T-cell (primary cell): ENCODE results near the gene TDRD7. TPM values are rescaled to one million over a fixed set of nuclear protein-coding genes. Genes with fewer than 3 reads are reported as not detected.

Experiments
- ATAC-seq, 4 experiments: fragments of 200-7000 bp in 3 of 4; fragments of 150-1000 bp in 1 of 4; cut with Tn5 transposase; replicated peaks in 1 of 4; 1 replicate in 3 of 4; 2 replicates in 1 of 4; pipeline ENCODE4 v1.10.0; 2021; ENCODE audit warnings: moderate library complexity in 3 of 4, mild to moderate bottlenecking in 2 of 4, moderate number of reproducible peaks in 1 of 4
- CTCF ChIA-PET, 2 donors: fragments of 300-600 bp; sonication (Branson Sonifier 250); formaldehyde crosslinking; loops; one replicate each; lab custom pipeline; 2022; ENCODE audit warnings: antibody characterized with exemption in 2 of 2; lab: Charles Lee
- POLR2A ChIA-PET, 2 donors: fragments of 300-600 bp; sonication (Branson Sonifier 250); formaldehyde crosslinking; loops; one replicate each; lab custom pipeline; 2022; ENCODE audit warnings: antibody characterized with exemption in 2 of 2; lab: Charles Lee
- DNase-seq, 35 experiments: peaks; one replicate each; pipeline versions ENCODE4 v3.0.0 to v3.0.0-alpha.2; 2013 to 2023
- H3K27ac ChIP-seq: one replicate; pipeline ENCODE4 v1.5.1; 2013; ENCODE audit warnings: low read length
- H3K27me3 ChIP-seq, 2 experiments: replicated peaks in 1 of 2; 1 replicate in 1 of 2; 2 replicates in 1 of 2; pipeline versions ENCODE4 v1.6.1 to v1.7.0; 2013; ENCODE audit warnings: low read length in 1 of 2, mixed read lengths in 1 of 2; ENCODE audit not compliant: control insufficient read depth in 2 of 2, insufficient read depth in 2 of 2; ENCODE audit errors: extremely low read depth in 1 of 2
- H3K36me3 ChIP-seq, 2 donors: 1 replicate in 1 of 2; 2 replicates in 1 of 2; pipeline versions ENCODE4 v1.6.1 to v1.7.0; 2013; ENCODE audit warnings: low read length in 1 of 2; ENCODE audit not compliant: control insufficient read depth in 2 of 2, insufficient read depth in 1 of 2; ENCODE audit errors: extremely low read depth in 1 of 2
- H3K4me1 ChIP-seq, 2 experiments: 1 replicate in 1 of 2; 2 replicates in 1 of 2; pipeline versions ENCODE4 v1.6.1 to v1.7.0; 2013; ENCODE audit warnings: low read length in 2 of 2, mixed read lengths in 1 of 2; ENCODE audit not compliant: insufficient read depth in 2 of 2, control insufficient read depth in 1 of 2; ENCODE audit errors: extremely low read depth in 1 of 2
- H3K4me3 ChIP-seq, 2 donors: 1 replicate in 1 of 2; 2 replicates in 1 of 2; pipeline versions ENCODE4 v1.5.1 to v1.7.0; 2013; ENCODE audit warnings: mild to moderate bottlenecking in 2 of 2, low read length in 1 of 2, moderate library complexity in 1 of 2; ENCODE audit not compliant: control insufficient read depth in 1 of 2; ENCODE audit errors: extremely low read depth in 1 of 2
- H3K9me3 ChIP-seq: 2 replicates; pipeline ENCODE4 v1.7.0; 2013
- H3K27ac Mint-ChIP-seq, 2 donors: one replicate each; pipeline ENCODE4 v1.8.0; 2020 to 2021; ENCODE audit warnings: mild to moderate bottlenecking in 2 of 2, mixed read lengths in 2 of 2
- H3K27me3 Mint-ChIP-seq, 2 donors: one replicate each; pipeline ENCODE4 v1.8.0; 2021 to 2022; ENCODE audit warnings: mixed read lengths in 2 of 2
- H3K36me3 Mint-ChIP-seq: one replicate; pipeline ENCODE4 v1.8.0; 2021; ENCODE audit warnings: mixed read lengths
- H3K4me1 Mint-ChIP-seq, 3 donors: one replicate each; pipeline ENCODE4 v1.8.0; 2020 to 2022; ENCODE audit warnings: mixed read lengths in 3 of 3, mild to moderate bottlenecking in 1 of 3
- H3K4me3 Mint-ChIP-seq, 3 donors: one replicate each; pipeline ENCODE4 v1.8.0; 2020 to 2022; ENCODE audit warnings: mild to moderate bottlenecking in 3 of 3, mixed read lengths in 3 of 3, moderate library complexity in 3 of 3
- H3K9me3 Mint-ChIP-seq, 3 donors: one replicate each; pipeline ENCODE4 v1.8.0; 2020 to 2022; ENCODE audit warnings: mixed read lengths in 3 of 3
- WGBS: methylation state at CpG from one replicate; pipeline ENCODE4 v1.1.5; 2013; ENCODE audit warnings: missing lambda C conversion rate; ENCODE audit not compliant: insufficient coverage; 5-methylcytosine and 5-hydroxymethylcytosine counted together
- total RNA-seq, 35 experiments: library from RNA in 6 of 35; stranded (reverse) in 6 of 35; fragments of 120-200 nt in 1 of 35; gene quantifications; one replicate each; pipeline versions ENCODE4 v1.2.1 to v1.2.4 and lab custom pipeline; 2013 to 2026

Gene TDRD7
- total RNA-seq, 5 donors from 2014 or later (not counting 1 experiment from before 2014, with no cell fraction given), result 9.2 to 11.9 (median 10.2) TPM

GRCh38 chr9:97366476-97366875 lies 45.4 kb upstream of the TDRD7 start:
- H3K27me3 Mint-ChIP-seq, result no peaks in the 10 kb centered on the region
- CTCF ChIA-PET, result no interaction called here
- DNase-seq (no peak), ATAC-seq (no peak)
- H3K36me3 Mint-ChIP-seq, result peaks cover 64% of the 10 kb centered on the region
- 93% methylated on average over 5 of the region's 10 CpGs for WGBS
- H3K4me3 Mint-ChIP-seq, result no peak overlapping the region
- no peak overlapping the region for H3K27ac Mint-ChIP-seq
- no peaks in the 10 kb centered on the region for H3K4me1 ChIP-seq
- peaks cover 3 to 5% of the 10 kb centered on the region in 2 donors for H3K36me3 ChIP-seq
- no peak overlapping the region for H3K4me3 ChIP-seq
- peaks cover 0 to 6% (median 3%) of the 10 kb centered on the region in 3 donors for H3K4me1 Mint-ChIP-seq
- H3K27me3 ChIP-seq, result no peaks in the 10 kb centered on the region
- no peaks in the 10 kb centered on the region for H3K9me3 ChIP-seq
- POLR2A ChIA-PET, result no interaction called here
- H3K27ac ChIP-seq, result no peak overlapping the region
- peaks cover 7 to 11% (median 8%) of the 10 kb centered on the region in 3 donors for H3K9me3 Mint-ChIP-seq

- peaks cover 0 to 6% (median 3%) of the 10 kb centered on the region in 3 donors for H3K4me1 Mint-ChIP-seq
These were observed 45.0 kb upstream of the TDRD7 start for GRCh38 chr9:97366889-97367288.

GRCh38 chr9:97367729-97368128 lies 44.2 kb upstream of the TDRD7 start:
- 83% methylated on average over 1 of the region's 3 CpGs for WGBS

More at GRCh38 chr9:97366889-97367288, 45.0 kb upstream of the TDRD7 start:
- Mint-ChIP-seq H3K36me3 (peaks cover 67% of the 10 kb centered on the region), H3K9me3 (peaks cover 7 to 11% (median 8%) of the 10 kb centered on the region in 3 donors), H3K4me3 (no peak overlapping the region), H3K27me3 (no peaks in the 10 kb centered on the region), H3K27ac (no peak overlapping the region)
- no CpG with 5 or more reads among the region's 2 CpGs for WGBS
- Histone ChIP-seq H3K9me3 (no peaks in the 10 kb centered on the region), H3K27me3 (no peaks in the 10 kb centered on the region), H3K4me3 (no peak overlapping the region), H3K36me3 (peaks cover 3 to 5% of the 10 kb centered on the region in 2 donors), H3K27ac (no peak overlapping the region), H3K4me1 (no peaks in the 10 kb centered on the region)
- ChIA-PET POLR2A (no interaction called here), CTCF (no interaction called here)
- DNase-seq, result no peak
- no peak for ATAC-seq

GRCh38 chr9:97368964-97369363 lies 42.9 kb upstream of the TDRD7 start:
- Mint-ChIP-seq H3K27ac (no peak overlapping the region), H3K4me1 (no peaks in the 10 kb centered on the region), H3K9me3 (peaks cover 7 to 11% (median 8%) of the 10 kb centered on the region in 3 donors), H3K4me3 (no peak overlapping the region), H3K27me3 (no peaks in the 10 kb centered on the region), H3K36me3 (peaks cover 72% of the 10 kb centered on the region)
- ATAC-seq, result no peak
- Histone ChIP-seq H3K36me3 (peaks cover 3 to 5% of the 10 kb centered on the region in 2 donors), H3K4me3 (no peak overlapping the region), H3K4me1 (no peaks in the 10 kb centered on the region), H3K9me3 (no peaks in the 10 kb centered on the region), H3K27me3 (no peaks in the 10 kb centered on the region), H3K27ac (no peak overlapping the region)
- ChIA-PET POLR2A (no interaction called here), CTCF (no interaction called here)
- no peak for DNase-seq
- 100% methylated on average over 1 of the region's 1 CpG for WGBS

More at GRCh38 chr9:97367729-97368128, 44.2 kb upstream of the TDRD7 start:
- no peak overlapping the region for H3K27ac ChIP-seq
- no peaks in the 10 kb centered on the region for H3K4me1 ChIP-seq
- ChIA-PET POLR2A (no interaction called here), CTCF (no interaction called here)
- Mint-ChIP-seq H3K4me1 (peaks cover 0 to 4% (median 3%) of the 10 kb centered on the region in 3 donors), H3K27ac (no peak overlapping the region), H3K27me3 (no peaks in the 10 kb centered on the region), H3K9me3 (peaks cover 7 to 11% (median 8%) of the 10 kb centered on the region in 3 donors), H3K4me3 (no peak overlapping the region), H3K36me3 (peaks cover 70% of the 10 kb centered on the region)
- peaks cover 3 to 5% of the 10 kb centered on the region in 2 donors for H3K36me3 ChIP-seq
- ATAC-seq (no peak), DNase-seq (no peak)
- H3K4me3 ChIP-seq, result no peak overlapping the region
- H3K9me3 ChIP-seq, result no peaks in the 10 kb centered on the region
- H3K27me3 ChIP-seq, result no peaks in the 10 kb centered on the region

- WGBS, result 77% methylated on average over 3 of the region's 6 CpGs
- DNase-seq, result no peak
- H3K9me3 Mint-ChIP-seq, result peaks cover 7 to 11% (median 8%) of the 10 kb centered on the region in 3 donors
- ChIA-PET POLR2A (no interaction called here), CTCF (no interaction called here)
- H3K27me3 Mint-ChIP-seq, result no peaks in the 10 kb centered on the region
- Histone ChIP-seq H3K27ac (no peak overlapping the region), H3K36me3 (peaks cover 0 to 17% of the 10 kb centered on the region in 2 donors), H3K9me3 (no peaks in the 10 kb centered on the region), H3K4me1 (no peaks in the 10 kb centered on the region), H3K4me3 (no peak overlapping the region), H3K27me3 (no peaks in the 10 kb centered on the region)
- peaks cover 70% of the 10 kb centered on the region for H3K36me3 Mint-ChIP-seq
- no peak overlapping the region for H3K27ac Mint-ChIP-seq
- H3K4me1 Mint-ChIP-seq, result no peaks in the 10 kb centered on the region
- no peak for ATAC-seq
- no peak overlapping the region for H3K4me3 Mint-ChIP-seq
These were observed 39.3 kb upstream of the TDRD7 start for GRCh38 chr9:97372580-97372979.

- WGBS, result 60% methylated on average over 1 of the region's 4 CpGs
- H3K4me1 Mint-ChIP-seq, result no peaks in the 10 kb centered on the region
- H3K27ac Mint-ChIP-seq, result no peak overlapping the region
- DNase-seq, result no peak
- no peak overlapping the region for H3K4me3 ChIP-seq
- ChIA-PET CTCF (no interaction called here), POLR2A (no interaction called here)
- peaks cover 0 to 17% of the 10 kb centered on the region in 2 donors for H3K36me3 ChIP-seq
- peaks cover 7 to 8% (median 8%) of the 10 kb centered on the region in 3 donors for H3K9me3 Mint-ChIP-seq
- H3K36me3 Mint-ChIP-seq, result peaks cover 70% of the 10 kb centered on the region
- no peaks in the 10 kb centered on the region for H3K27me3 ChIP-seq
- H3K27me3 Mint-ChIP-seq, result no peaks in the 10 kb centered on the region
- H3K4me1 ChIP-seq, result no peaks in the 10 kb centered on the region
- no peak overlapping the region for H3K4me3 Mint-ChIP-seq
- H3K9me3 ChIP-seq, result no peaks in the 10 kb centered on the region
- H3K27ac ChIP-seq, result no peak overlapping the region
- ATAC-seq, result no peak
These were observed 38.6 kb upstream of the TDRD7 start for GRCh38 chr9:97373331-97373730.
